Endothelial cell of umbilical vein (primary cell): ENCODE data around the gene GOLT1A.

Experiments used
- EZH2 ChIP-seq: IDR thresholded peaks from 2 replicates; pipeline ENCODE4 v1.6.1; 2012; ENCODE audit warnings: borderline replicate concordance, low read depth, mild to moderate bottlenecking, moderate library complexity, low read length, inconsistent platforms; ENCODE audit not compliant: severe bottlenecking
- MYC ChIP-seq: IDR thresholded peaks from one replicate; pipeline ENCODE4 v1.6.1; 2011; ENCODE audit warnings: mild to moderate bottlenecking, low read depth, low read length
- POLR2A ChIP-seq: IDR thresholded peaks from 2 replicates; pipeline ENCODE4 v1.6.1; 2012; ENCODE audit warnings: low read depth, mild to moderate bottlenecking, control low read depth, low read length
- POLR2AphosphoS5 ChIP-seq: IDR thresholded peaks from 2 replicates; pipeline ENCODE4 v1.6.1; 2012; ENCODE audit warnings: low read depth, mild to moderate bottlenecking, control low read depth, low read length, moderate library complexity; ENCODE audit not compliant: insufficient read depth
- TF ChIP-seq, protein P1 (sequence below), 2 donors: IDR thresholded peaks; 1 replicate in 1 of 2; 2 replicates in 1 of 2; pipeline ENCODE4 v1.5.1; 2011; ENCODE audit warnings: low read length in 2 of 2, mild to moderate bottlenecking in 2 of 2, moderate library complexity in 2 of 2, control low read depth in 1 of 2, inconsistent platforms in 1 of 2, low read depth in 1 of 2; ENCODE audit not compliant: insufficient read depth in 1 of 2; ENCODE audit errors: extremely low read depth in 1 of 2

DNA sequence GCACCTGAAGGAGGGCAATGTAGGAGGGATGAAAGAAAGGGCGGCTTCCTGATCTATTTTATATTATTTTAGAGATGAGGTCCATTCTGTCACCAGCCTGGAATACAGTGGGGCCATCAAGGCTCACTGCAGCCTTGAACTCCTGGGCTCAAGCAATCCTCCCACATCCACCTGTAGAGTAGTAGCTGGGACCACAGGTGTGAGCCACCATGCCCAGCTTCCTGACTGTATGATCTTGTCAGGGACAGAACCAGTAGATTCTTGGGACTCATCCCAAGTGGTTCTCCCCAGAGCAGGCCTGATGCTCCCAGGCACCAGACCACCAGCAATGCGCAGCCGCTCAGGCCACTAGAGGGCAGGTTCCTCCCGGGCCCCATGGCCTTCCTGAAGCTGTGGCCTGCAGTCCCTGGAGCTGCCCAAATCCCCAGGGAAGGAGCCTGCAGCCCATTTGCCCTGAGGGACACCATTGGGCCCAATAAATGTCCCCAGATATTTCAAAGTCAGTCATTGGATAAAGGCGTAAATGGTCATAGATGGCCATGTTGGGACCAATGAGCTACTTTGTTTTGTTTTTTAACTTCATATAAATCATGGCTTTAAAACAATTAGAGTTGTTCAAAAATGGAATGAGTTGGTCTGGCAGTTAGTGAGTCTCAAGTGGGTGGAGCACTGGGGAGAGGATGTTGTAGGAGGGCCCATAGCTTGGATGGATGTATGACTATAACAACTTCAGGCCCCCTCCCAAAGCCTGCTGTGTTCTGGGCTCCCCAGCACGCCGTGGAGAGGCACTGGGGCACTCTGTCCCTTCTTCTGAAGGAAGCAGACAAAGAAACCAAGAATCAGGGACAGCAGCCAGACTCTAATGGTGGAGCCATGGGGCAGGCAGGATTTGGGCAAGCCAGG is 44.7 kb upstream of the GOLT1A start:
- TF ChIP-seq, protein P1, sequence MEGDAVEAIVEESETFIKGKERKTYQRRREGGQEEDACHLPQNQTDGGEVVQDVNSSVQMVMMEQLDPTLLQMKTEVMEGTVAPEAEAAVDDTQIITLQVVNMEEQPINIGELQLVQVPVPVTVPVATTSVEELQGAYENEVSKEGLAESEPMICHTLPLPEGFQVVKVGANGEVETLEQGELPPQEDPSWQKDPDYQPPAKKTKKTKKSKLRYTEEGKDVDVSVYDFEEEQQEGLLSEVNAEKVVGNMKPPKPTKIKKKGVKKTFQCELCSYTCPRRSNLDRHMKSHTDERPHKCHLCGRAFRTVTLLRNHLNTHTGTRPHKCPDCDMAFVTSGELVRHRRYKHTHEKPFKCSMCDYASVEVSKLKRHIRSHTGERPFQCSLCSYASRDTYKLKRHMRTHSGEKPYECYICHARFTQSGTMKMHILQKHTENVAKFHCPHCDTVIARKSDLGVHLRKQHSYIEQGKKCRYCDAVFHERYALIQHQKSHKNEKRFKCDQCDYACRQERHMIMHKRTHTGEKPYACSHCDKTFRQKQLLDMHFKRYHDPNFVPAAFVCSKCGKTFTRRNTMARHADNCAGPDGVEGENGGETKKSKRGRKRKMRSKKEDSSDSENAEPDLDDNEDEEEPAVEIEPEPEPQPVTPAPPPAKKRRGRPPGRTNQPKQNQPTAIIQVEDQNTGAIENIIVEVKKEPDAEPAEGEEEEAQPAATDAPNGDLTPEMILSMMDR (IDR thresholded peaks at IDR 0.05; ENCODE audit: extremely low read depth in 1 of 2, insufficient read depth in 1 of 2, low read depth in 1 of 2, low read length in 2 of 2), result peak; percentile 89 to 96
- TF ChIP-seq EZH2, result no peak
- TF ChIP-seq POLR2AphosphoS5, result peak; percentile 32
- TF ChIP-seq POLR2A, result no peak
- TF ChIP-seq MYC, result no peak
